Activated T-cell treated with anti-CD3 and anti-CD28 coated beads, Interleukin-2, amount 50 U/mL, for 4 hours (primary cell): ENCODE measurements around the gene LHX2. TPM values are rescaled to one million over a fixed set of nuclear protein-coding genes. Genes with fewer than 3 reads are reported as not detected.

ENCODE experiments used
- ATAC-seq, 2 donors: fragments of 200-7000 bp; cut with Tn5 transposase; one replicate each; pipeline ENCODE4 v1.10.0; 2021
- DNase-seq: peaks from one replicate; pipeline ENCODE4 v3.0.0-alpha.2; 2020
- H3K27me3 Mint-ChIP-seq: one replicate; pipeline ENCODE4 v1.8.0; 2021; ENCODE audit warnings: low read depth, mixed read lengths
- H3K36me3 Mint-ChIP-seq: one replicate; pipeline ENCODE4 v1.8.0; 2022; ENCODE audit warnings: mixed read lengths; ENCODE audit not compliant: insufficient read depth
- H3K4me1 Mint-ChIP-seq: one replicate; pipeline ENCODE4 v1.8.0; 2021; ENCODE audit warnings: low read depth, mixed read lengths
- H3K4me3 Mint-ChIP-seq: one replicate; pipeline ENCODE4 v1.8.0; 2021; ENCODE audit warnings: mild to moderate bottlenecking, moderate library complexity, mixed read lengths
- H3K9me3 Mint-ChIP-seq: one replicate; pipeline ENCODE4 v1.8.0; 2021; ENCODE audit warnings: mixed read lengths
- total RNA-seq, 3 donors: library from RNA; stranded (reverse); gene quantifications; one replicate each; pipeline ENCODE4 v1.2.1, GENCODE V29; 2021

LHX2 gene
- total RNA-seq, 3 donors from 2014 or later, result 0.10 TPM; not detected in 2

GRCh38 chr9:124014956-124015660 lies 3.5 kb downstream of the LHX2 start:
- Mint-ChIP-seq H3K4me3 (no peak overlapping the region), H3K4me1 (peaks cover 29% of the 10 kb centered on the region), H3K36me3 (no peaks in the 10 kb centered on the region), H3K9me3 (no peaks in the 10 kb centered on the region), H3K27me3 (peaks cover 66% of the 10 kb centered on the region)
- no peak for ATAC-seq
- no peak for DNase-seq

DNA sequence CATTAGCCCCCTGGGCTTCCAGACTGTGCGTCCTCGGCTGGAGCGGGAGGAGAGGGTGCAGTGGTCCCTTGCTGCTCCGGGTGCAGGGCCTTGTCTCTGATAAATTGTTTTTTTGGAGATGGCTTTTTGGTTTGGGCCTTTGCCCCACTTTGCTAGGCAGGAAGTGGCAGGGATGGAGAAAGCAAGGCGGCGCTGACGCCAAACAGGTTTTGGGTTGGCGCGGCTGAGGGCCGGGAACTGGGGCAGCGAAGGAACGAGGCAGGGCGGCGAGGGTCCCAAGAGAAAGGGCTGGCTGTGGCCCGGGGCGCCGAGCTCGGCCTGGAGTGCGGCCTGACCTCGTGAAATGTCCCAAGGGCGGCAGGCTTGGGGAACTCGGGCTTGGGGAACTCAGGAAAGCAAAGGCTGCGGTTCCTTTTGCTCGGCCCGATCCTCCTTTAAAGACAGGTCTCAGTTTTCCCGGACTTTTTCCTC lies 4.1 kb downstream of the LHX2 start:
- DNase-seq (no peak), ATAC-seq (no peak)
- no peaks in the 10 kb centered on the region for H3K9me3 Mint-ChIP-seq
- H3K4me1 Mint-ChIP-seq, result peaks cover 25% of the 10 kb centered on the region
- H3K36me3 Mint-ChIP-seq, result no peaks in the 10 kb centered on the region
- peaks cover 66% of the 10 kb centered on the region for H3K27me3 Mint-ChIP-seq
- no peak overlapping the region for H3K4me3 Mint-ChIP-seq

DNA sequence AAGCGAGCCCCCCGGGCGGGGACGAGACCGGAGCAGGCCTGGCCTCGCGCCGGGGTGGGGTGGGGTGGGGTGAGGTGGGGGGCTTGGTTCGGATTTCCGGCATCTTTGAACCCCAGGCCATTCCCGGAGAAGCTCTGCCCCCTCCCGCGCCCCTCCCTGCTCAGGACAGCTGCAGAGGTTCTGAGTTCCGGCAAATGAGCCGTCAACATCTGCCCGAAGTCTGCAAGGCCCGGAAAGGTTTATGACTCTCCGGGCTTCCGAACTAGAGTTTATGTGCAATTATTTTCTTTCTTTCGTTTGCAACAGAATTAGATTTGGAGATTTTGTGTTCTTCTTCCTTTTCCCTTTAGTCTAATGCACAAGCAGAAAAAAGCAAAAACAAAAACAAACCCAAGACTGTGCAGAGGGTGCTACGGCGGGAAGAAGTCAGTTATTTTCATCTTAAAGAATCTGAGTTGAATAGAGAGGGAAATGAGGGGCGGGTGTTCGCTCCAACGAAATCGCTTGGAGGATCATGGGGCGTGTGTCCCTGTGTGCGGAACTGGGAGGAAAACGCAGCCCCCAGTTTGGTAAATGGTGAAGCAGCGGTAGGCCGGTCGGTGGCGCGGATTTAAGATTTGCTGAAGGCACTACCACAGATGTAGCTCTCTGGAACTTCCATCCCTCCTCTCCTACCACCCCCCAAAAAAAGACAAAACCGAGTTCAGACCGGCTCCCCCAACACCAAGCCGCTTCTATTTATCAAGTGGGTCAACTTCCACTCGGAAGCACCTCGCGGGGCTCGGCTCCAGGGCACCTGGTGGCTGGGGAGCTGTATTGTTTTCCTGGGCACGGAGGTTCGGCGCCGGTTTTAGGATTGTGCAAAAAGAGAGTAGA lies 4.8 kb downstream of the LHX2 start:
- ATAC-seq (no peak), DNase-seq (no peak)
- Mint-ChIP-seq H3K4me1 (peaks cover 27% of the 10 kb centered on the region), H3K36me3 (no peaks in the 10 kb centered on the region), H3K9me3 (no peaks in the 10 kb centered on the region), H3K4me3 (peak overlapping the region; percentile 54), H3K27me3 (peaks cover 72% of the 10 kb centered on the region)

- H3K9me3 Mint-ChIP-seq, result no peaks in the 10 kb centered on the region
- no peak for DNase-seq
- peak overlapping the region; percentile 54 for H3K4me3 Mint-ChIP-seq
- peaks cover 31% of the 10 kb centered on the region for H3K4me1 Mint-ChIP-seq
- ATAC-seq, result no peak
- no peaks in the 10 kb centered on the region for H3K36me3 Mint-ChIP-seq
- peaks cover 81% of the 10 kb centered on the region for H3K27me3 Mint-ChIP-seq
Measured at GRCh38 chr9:124017051-124017928, 5.7 kb downstream of the LHX2 start.

DNA sequence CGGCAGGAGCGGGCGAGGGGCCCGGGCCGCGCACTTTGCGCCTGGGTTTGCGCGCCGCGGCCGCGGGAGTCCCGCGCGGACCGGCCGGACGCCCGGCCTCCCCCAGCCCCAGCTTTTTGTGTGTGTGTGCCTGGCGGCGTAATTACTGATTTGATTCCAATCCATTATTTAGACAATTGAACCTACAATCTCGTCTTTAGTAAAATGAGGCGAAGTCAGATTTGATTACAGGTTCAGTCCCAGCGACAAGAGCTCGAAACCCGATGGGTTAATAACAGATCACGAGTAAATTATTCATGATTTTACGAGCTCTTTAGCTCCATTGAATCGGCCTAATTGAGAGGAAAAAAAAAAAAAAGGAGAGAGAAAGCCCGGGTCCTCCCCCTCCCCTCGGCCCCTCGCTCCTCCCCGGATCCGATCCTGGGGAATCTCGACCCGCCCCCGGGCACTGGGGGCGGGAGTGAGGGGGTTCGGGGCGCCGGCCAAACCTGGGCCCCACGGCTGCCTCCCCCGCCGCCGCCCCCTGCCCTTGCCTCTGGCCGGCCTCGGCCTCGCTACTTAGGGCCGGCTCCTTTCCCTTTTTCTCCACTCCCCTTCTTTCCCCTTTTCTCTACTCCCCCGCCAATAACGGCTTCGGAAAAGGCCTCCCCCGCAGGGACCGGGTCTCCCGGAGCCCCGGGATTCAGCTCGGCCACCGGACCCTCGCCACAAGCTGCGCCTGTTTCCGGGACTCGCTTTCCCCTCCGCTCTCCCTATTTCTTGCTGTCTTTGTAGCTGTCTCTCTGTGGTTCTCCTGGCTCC lies 6.6 kb downstream of the LHX2 start:
- no peaks in the 10 kb centered on the region for H3K9me3 Mint-ChIP-seq
- no peak for ATAC-seq
- DNase-seq, result no peak
- no peaks in the 10 kb centered on the region for H3K36me3 Mint-ChIP-seq
- H3K4me3 Mint-ChIP-seq, result peak overlapping the region; percentile 53
- peaks cover 82% of the 10 kb centered on the region for H3K27me3 Mint-ChIP-seq
- H3K4me1 Mint-ChIP-seq, result peaks cover 32% of the 10 kb centered on the region

- peaks cover 29% of the 10 kb centered on the region for H3K4me1 Mint-ChIP-seq
- ATAC-seq (no peak), DNase-seq (no peak)
- H3K36me3 Mint-ChIP-seq, result no peaks in the 10 kb centered on the region
- no peaks in the 10 kb centered on the region for H3K9me3 Mint-ChIP-seq
- H3K27me3 Mint-ChIP-seq, result peaks cover 79% of the 10 kb centered on the region
- H3K4me3 Mint-ChIP-seq, result peak overlapping the region; percentile 53
Measured at GRCh38 chr9:124018730-124019697, 7.4 kb downstream of the LHX2 start.

DNA sequence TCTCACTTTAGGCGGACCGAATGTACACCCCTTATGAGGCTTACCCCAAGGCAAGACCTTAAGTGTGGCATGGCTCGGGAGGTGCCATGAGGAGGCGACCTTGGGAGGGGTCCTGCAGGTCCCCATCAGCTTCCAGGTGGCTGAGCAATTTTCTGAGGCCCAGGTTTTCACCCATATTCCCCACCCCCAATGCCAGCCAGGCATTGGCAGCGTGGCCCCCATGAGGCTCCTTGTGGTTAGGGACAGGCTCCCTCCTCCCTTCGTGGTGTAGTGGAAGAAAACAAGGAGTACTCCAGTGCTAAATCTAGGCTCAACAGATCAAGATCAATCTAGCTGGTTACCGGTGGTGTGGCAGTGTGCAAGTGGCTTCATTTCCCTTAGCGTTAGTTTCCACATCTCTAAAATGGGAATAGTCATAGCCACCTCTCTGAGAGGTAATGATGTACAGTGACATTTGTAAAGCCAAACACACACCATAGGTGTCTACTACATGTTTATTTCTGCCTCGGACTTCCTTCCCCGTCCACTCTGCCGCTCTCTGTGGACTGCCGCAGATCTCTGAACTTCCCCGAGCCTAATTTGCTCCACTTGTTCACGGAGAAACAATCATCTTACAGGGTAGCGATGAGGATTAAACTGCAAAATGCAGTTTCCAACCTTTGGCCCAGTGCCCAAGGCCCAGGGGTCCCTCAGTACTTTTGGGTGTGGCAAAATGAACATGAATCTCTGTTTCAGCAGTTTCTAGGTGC lies 8.4 kb downstream of the LHX2 start:
- H3K9me3 Mint-ChIP-seq, result no peaks in the 10 kb centered on the region
- no peak for ATAC-seq
- DNase-seq, result no peak
- H3K27me3 Mint-ChIP-seq, result peaks cover 79% of the 10 kb centered on the region
- no peak overlapping the region for H3K4me3 Mint-ChIP-seq
- peaks cover 29% of the 10 kb centered on the region for H3K4me1 Mint-ChIP-seq
- no peaks in the 10 kb centered on the region for H3K36me3 Mint-ChIP-seq

DNA sequence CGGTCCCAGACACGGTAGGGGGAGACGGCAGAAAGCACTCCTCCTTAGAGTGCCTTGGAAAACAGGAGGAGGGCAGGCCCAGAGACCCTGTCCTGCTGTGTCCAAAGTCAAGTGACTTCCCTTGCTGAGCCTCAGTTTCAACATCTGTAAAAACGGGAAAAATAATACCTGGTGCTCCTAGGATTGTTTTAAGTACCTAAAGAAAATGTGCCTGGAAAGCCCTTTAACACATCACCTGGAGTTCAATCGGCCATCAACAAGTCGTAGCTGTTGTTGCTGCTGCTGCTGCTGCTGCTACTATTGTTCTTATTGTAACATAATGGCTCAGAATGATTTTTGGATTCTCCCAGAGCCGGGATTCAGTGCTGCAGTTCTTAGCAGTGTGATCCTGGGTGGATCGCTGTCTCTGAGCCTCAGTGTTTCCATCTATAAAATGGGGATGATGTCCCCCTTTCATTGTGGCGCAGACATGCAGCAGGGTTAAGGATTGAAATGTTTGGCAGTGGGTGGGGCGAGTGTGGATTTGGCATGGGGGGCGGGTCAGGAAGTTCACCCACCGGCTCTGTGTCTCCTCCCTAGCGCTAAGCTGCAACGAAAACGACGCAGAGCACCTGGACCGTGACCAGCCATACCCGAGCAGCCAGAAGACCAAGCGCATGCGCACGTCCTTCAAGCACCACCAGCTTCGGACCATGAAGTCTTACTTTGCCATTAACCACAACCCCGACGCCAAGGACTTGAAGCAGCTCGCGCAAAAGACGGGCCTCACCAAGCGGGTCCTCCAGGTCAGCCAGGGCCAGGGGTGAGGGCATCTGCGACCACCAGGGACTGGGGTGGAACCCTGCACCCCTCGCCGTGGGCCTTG lies 9.2 kb downstream of the LHX2 start:
- DNase-seq (no peak), ATAC-seq (no peak)
- Mint-ChIP-seq H3K9me3 (no peaks in the 10 kb centered on the region), H3K4me3 (no peak overlapping the region), H3K36me3 (no peaks in the 10 kb centered on the region), H3K4me1 (peaks cover 25% of the 10 kb centered on the region), H3K27me3 (peaks cover 79% of the 10 kb centered on the region)

GRCh38 chr9:124021385-124021769 lies 9.8 kb downstream of the LHX2 start:
- Mint-ChIP-seq H3K4me3 (no peak overlapping the region), H3K36me3 (no peaks in the 10 kb centered on the region), H3K27me3 (peaks cover 81% of the 10 kb centered on the region), H3K4me1 (peaks cover 23% of the 10 kb centered on the region), H3K9me3 (no peaks in the 10 kb centered on the region)
- DNase-seq, result no peak
- ATAC-seq, result no peak

- Mint-ChIP-seq H3K9me3 (no peaks in the 10 kb centered on the region), H3K27me3 (peaks cover 75% of the 10 kb centered on the region), H3K4me3 (no peak overlapping the region), H3K4me1 (peaks cover 13% of the 10 kb centered on the region), H3K36me3 (no peaks in the 10 kb centered on the region)
- DNase-seq, result no peak
- peak in 1 of 2 donors; percentile 15 for ATAC-seq
Measured at GRCh38 chr9:124022201-124023121, 10.9 kb downstream of the LHX2 start.

DNA sequence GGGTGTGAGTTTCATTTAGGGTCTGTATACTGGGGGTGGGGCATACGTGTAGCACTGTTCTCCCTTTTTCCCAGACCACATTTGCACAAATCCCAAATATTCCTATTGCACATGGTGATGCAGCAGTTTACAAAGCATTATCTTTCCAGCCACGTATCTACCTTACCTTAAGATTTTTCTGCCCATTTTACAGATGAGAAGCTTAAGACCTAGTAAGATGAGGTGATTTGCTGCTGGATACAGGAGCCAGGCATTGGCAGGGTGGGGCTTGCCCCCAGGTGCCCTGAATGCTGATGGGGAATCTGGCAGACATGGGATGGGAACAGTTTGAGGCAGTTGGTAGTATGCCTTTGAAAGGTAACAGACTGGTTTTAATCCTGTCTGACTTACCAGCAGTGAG lies 12.5 kb downstream of the LHX2 start:
- Mint-ChIP-seq H3K27me3 (peaks cover 69% of the 10 kb centered on the region), H3K4me3 (no peak overlapping the region)
- ATAC-seq, result no peak

More for the DNA sequence above, 12.5 kb downstream of the LHX2 start:
- no peaks in the 10 kb centered on the region for H3K36me3 Mint-ChIP-seq
- peaks cover 7% of the 10 kb centered on the region for H3K4me1 Mint-ChIP-seq
- DNase-seq, result no peak
- H3K9me3 Mint-ChIP-seq, result no peaks in the 10 kb centered on the region
